Epithelial cell of esophagus (primary cell): ENCODE measurements around the gene CSK.

ENCODE experiments used
- DNase-seq: peaks from one replicate; pipeline ENCODE4 v3.0.0; 2010; ENCODE audit warnings: low read depth
- H3K4me3 ChIP-seq: 2 replicates; pipeline ENCODE4 v1.5.1; 2011; ENCODE audit warnings: mild to moderate bottlenecking, low read length, control low read depth
- TF ChIP-seq, protein P1 (sequence below): IDR thresholded peaks from 2 replicates; pipeline ENCODE4 v1.5.1; 2011; ENCODE audit warnings: low read depth, mild to moderate bottlenecking, low read length, control low read depth, inconsistent platforms; ENCODE audit not compliant: insufficient read depth; ENCODE audit errors: missing control alignments

Gene CSK

DNA sequence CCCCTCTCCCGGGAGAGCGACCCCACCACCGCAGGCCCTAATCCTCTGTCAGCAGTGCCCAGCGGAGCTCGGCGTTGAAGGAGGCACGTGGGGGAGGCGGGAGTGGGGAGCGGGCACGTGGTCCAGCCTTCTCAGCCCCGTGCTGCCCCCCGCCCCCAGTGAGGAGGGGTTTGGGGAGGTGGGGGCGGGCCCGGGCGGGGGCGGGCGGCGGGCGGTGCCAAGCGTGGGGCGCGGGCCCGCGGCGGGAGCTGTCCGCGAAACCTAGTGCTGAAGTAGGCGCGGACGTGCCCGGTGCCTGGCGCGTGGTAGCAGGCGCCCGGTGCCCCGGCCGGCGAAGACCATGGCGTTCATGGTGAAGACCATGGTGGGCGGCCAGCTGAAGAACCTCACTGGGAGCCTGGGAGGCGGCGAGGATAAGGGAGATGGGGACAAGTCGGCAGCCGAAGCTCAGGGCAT is 44.5 kb downstream of the CSK start, which contains the start of gene CPLX3:
Gene CPLX3 (plus strand): TSS at position 264 of the 456 bp plus-strand sequence. CDS start 77 bp downstream, at position 341.
- TF ChIP-seq, protein P1, sequence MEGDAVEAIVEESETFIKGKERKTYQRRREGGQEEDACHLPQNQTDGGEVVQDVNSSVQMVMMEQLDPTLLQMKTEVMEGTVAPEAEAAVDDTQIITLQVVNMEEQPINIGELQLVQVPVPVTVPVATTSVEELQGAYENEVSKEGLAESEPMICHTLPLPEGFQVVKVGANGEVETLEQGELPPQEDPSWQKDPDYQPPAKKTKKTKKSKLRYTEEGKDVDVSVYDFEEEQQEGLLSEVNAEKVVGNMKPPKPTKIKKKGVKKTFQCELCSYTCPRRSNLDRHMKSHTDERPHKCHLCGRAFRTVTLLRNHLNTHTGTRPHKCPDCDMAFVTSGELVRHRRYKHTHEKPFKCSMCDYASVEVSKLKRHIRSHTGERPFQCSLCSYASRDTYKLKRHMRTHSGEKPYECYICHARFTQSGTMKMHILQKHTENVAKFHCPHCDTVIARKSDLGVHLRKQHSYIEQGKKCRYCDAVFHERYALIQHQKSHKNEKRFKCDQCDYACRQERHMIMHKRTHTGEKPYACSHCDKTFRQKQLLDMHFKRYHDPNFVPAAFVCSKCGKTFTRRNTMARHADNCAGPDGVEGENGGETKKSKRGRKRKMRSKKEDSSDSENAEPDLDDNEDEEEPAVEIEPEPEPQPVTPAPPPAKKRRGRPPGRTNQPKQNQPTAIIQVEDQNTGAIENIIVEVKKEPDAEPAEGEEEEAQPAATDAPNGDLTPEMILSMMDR: no peak
- DNase-seq: peak; percentile 24

DNA sequence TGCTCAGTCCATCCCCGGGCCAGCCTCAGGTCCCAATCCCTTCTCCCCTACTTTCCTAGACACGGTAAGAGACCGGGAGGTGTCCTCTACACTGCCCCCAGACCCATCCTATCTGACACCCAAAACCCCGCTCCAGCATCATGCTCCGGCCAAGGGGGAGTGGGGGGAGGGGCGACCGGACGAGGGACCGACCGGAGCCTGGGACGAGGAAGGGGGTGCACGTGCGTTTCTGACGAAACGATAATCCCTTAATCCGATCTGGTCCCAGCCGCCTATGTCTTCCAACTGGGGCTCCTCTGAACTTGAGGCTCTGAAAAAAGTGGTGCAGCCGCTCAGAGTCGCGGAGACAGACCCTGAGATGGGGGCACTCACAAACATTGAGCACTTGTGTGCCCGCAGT is 45.0 kb downstream of the CSK start:
- TF ChIP-seq, protein P1: no peak
- DNase-seq: no peak
- no peak overlapping the region for H3K4me3 ChIP-seq

More for the DNA sequence above, 44.5 kb downstream of the CSK start, which contains the start of gene CPLX3:
- H3K4me3 ChIP-seq: no peak within 1 kb of the TSS

DNA sequence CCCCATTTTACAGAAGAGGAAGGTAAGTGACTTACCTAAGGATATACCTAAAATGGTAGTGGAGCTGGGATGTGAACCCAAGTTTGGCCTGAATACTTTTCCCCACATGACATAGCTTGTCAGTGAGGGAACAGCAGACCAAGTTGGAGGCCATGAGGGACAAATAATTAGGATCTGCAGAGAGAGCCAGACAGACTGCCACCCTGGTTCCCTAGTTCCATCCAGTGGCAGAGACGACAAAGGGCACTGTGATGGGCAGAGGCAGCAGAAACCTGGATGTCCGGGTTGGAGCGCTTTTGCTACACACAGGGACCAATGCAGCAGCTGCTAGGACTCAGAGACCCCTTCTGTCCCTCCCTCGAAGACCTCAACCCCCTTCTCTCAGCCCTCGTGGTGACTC is 45.7 kb downstream of the CSK start:
- DNase-seq: no peak
- TF ChIP-seq, protein P1: no peak
- no peak overlapping the region for H3K4me3 ChIP-seq

DNA sequence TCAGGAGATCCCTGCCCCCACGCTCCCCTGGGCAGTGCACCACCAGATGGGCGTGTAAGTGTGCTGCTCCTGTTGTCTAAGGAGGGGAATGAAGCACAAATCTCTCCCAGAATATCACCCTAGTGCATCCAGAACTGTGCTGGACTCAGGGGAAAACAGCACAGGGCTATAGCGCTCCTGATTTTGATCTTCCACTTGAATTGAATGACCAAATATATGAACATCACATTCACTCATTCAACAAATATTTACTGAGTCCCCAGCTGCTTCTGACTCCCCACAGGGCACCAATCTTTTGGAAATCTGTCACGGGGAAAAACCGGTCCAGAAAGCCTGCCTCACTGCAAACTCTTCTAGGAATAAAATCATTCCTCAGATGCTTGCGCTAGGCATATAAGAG is 47.0 kb downstream of the CSK start:
- DNase-seq: no peak
- TF ChIP-seq, protein P1: no peak
- no peak overlapping the region for H3K4me3 ChIP-seq

DNA sequence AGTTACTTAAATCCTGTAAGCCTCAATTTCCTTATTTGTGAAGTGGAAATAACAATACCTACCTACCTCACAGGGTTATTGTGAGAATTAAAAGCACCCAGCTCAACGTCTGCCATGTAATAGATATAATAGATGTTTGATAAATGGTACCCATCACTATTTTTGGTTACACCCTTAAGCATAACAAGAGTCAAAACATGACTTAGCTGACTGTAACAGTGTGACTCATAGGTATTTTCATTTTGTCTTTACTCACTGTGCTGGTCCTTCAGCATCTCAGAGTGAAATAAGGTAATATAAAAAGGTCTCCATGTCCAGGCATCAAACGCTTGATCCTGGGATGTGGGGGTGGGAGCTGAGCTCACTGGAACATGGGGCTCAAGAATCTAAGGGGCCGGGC is 47.6 kb downstream of the CSK start:
- DNase-seq: peak; percentile 48
- TF ChIP-seq, protein P1: no peak
- H3K4me3 ChIP-seq: no peak overlapping the region

DNA sequence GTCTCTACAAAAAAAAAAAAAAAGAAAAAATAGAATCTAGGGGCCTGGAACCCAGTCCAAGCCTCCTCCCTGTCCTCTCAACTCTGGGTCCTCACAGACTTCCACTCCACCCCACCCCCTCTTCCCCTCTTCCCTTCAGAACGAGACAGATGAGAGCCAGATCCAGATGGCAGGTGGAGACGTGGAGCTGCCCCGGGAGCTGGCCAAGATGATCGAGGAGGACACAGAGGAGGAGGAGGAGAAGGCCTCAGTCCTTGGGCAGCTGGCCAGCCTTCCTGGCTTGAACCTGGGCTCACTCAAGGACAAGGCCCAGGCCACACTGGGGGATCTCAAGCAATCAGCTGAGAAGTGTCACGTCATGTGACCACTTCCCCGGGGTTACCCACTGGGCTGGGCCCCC is 48.1 kb downstream of the CSK start:
- no peak overlapping the region for H3K4me3 ChIP-seq
- TF ChIP-seq, protein P1: no peak
- DNase-seq: no peak

DNA sequence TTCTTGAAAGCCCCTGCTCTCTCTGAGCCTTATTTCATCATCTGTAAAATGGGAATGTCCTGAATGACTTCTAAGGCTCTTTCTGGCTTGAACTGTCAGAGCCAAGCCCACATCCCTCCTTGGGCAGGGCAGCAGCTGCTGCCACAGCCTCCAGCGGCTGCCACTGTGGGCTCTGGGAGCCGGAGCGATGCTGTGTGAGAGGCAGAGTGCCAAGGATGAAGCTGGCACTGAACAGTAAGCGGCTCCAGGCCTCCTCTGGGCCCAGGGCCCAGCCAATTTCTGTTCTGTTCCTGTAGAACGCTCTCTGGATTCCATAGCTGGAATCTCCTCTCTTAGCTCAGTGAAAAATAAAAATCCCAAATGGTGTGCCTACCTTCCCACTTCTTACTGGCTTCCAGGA is 49.0 kb downstream of the CSK start:
- no peak overlapping the region for H3K4me3 ChIP-seq
- no peak for DNase-seq
- TF ChIP-seq, protein P1: no peak
